Testis (tissue), 2 donors: ENCODE data around the gene NRBP1.

ENCODE experiments used
- POLR2A ChIP-seq: fragments of 450-650 bp; IDR thresholded peaks from one replicate; pipeline ENCODE4 v1.6.1; 2017; ENCODE audit warnings: antibody characterized with exemption, mild to moderate bottlenecking, moderate library complexity
- TF ChIP-seq, protein P1 (sequence below), 3 experiments: fragments of 450-650 bp in 2 of 3; fragments of 200-600 bp in 1 of 3; sonication (generic) in 1 of 3; IDR thresholded peaks; one replicate each; pipeline ENCODE4 v1.5.1; 2016 to 2019; ENCODE audit warnings: antibody characterized with exemption in 3 of 3, mild to moderate bottlenecking in 2 of 3, moderate library complexity in 1 of 3

DNA sequence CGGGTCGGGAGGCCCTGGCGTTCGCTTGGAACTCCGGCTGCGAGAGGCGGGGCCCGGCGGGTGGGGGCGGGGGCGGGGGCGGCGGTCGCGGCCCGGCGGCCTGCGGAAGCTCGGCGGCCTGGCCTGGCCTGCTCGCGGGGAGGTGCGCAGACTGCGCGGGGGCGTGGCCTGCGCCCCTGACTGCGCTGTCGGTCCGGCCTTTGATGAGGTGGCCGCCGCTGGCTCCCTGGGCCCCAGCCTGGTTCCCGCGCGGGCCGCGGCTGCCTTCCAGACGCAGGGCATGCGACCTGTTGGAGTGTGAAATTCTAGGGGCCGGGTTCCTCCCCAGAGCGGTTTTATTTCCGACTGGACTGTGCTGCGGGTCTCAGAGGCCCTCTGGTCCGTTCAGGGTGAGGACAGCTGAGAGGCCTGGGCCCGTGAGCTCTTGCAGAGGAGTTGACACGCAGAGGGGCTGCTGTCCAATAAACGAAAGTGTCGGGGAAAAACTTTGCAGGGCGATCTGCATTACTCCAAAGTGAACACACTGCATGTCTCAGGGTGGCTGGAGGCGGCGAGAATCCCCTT is 629 bp downstream of the NRBP1 start:
- TF ChIP-seq, protein P1, sequence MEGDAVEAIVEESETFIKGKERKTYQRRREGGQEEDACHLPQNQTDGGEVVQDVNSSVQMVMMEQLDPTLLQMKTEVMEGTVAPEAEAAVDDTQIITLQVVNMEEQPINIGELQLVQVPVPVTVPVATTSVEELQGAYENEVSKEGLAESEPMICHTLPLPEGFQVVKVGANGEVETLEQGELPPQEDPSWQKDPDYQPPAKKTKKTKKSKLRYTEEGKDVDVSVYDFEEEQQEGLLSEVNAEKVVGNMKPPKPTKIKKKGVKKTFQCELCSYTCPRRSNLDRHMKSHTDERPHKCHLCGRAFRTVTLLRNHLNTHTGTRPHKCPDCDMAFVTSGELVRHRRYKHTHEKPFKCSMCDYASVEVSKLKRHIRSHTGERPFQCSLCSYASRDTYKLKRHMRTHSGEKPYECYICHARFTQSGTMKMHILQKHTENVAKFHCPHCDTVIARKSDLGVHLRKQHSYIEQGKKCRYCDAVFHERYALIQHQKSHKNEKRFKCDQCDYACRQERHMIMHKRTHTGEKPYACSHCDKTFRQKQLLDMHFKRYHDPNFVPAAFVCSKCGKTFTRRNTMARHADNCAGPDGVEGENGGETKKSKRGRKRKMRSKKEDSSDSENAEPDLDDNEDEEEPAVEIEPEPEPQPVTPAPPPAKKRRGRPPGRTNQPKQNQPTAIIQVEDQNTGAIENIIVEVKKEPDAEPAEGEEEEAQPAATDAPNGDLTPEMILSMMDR (IDR thresholded peaks at IDR 0.05) = no peak
- no peak for TF ChIP-seq POLR2A
